ENCODE results near the gene VPS52. TPM values are rescaled to one million over a fixed set of nuclear protein-coding genes. Genes with fewer than 3 reads are reported as not detected.

Gene VPS52
- total and polyA plus RNA-seq, 9 of the 15 experiments (the other 6 are each of a cell fraction or from before 2014, with no cell fraction given): 24.4 to 103 (median 40.2) TPM

- TF ChIP-seq, protein P1, sequence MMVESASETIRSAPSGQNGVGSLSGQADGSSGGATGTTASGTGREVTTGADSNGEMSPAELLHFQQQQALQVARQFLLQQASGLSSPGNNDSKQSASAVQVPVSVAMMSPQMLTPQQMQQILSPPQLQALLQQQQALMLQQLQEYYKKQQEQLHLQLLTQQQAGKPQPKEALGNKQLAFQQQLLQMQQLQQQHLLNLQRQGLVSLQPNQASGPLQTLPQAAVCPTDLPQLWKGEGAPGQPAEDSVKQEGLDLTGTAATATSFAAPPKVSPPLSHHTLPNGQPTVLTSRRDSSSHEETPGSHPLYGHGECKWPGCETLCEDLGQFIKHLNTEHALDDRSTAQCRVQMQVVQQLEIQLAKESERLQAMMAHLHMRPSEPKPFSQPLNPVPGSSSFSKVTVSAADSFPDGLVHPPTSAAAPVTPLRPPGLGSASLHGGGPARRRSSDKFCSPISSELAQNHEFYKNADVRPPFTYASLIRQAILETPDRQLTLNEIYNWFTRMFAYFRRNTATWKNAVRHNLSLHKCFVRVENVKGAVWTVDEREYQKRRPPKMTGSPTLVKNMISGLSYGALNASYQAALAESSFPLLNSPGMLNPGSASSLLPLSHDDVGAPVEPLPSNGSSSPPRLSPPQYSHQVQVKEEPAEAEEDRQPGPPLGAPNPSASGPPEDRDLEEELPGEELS (CRISPR knock-in tag; IDR thresholded peaks at IDR 0.05; ENCODE audit: borderline replicate concordance): peak; percentile 58; the same call in 1 of the 2 replicates
- TF ChIP-seq CSDE1 (IDR thresholded peaks at IDR 0.05) (peak; percentile 72 to 81; a peak in 2 of 4 replicates), NFATC3 (IDR thresholded peaks at IDR 0.05) (0 out of 2 replicates have a peak, but pooled peaks have one; percentile 72), ZNF766 (CRISPR knock-in tag; conservative IDR thresholded peaks at IDR 0.05) (peak; percentile 85; the same call in 1 of the 2 replicates), FOXA1 (IDR thresholded peaks at IDR 0.05; ENCODE audit: borderline replicate concordance) (no peak), TCF7 (IDR thresholded peaks at IDR 0.05; ENCODE audit: borderline replicate concordance) (peak; percentile 79), BHLHE40 (IDR thresholded peaks at IDR 0.05; ENCODE audit: low read length) (0 out of 2 replicates have a peak, but pooled peaks have one; percentile 11), ZNF175 (CRISPR knock-in tag; IDR thresholded peaks at IDR 0.05; ENCODE audit: low read depth) (no peak), NCOA2 (IDR thresholded peaks at IDR 0.05; ENCODE audit: partially characterized antibody in 2 of 2) (no peak), ZNF583 (CRISPR knock-in tag; IDR thresholded peaks at IDR 0.05) (peak; percentile 81; the same call in 1 of the 2 replicates), PHB (CRISPR knock-in tag; IDR thresholded peaks at IDR 0.05) (no peak), BRF1 (IDR thresholded peaks at IDR 0.05; ENCODE audit: borderline replicate concordance, extremely low read depth, insufficient read length) (no peak)
- TF ChIP-seq, protein P2, sequence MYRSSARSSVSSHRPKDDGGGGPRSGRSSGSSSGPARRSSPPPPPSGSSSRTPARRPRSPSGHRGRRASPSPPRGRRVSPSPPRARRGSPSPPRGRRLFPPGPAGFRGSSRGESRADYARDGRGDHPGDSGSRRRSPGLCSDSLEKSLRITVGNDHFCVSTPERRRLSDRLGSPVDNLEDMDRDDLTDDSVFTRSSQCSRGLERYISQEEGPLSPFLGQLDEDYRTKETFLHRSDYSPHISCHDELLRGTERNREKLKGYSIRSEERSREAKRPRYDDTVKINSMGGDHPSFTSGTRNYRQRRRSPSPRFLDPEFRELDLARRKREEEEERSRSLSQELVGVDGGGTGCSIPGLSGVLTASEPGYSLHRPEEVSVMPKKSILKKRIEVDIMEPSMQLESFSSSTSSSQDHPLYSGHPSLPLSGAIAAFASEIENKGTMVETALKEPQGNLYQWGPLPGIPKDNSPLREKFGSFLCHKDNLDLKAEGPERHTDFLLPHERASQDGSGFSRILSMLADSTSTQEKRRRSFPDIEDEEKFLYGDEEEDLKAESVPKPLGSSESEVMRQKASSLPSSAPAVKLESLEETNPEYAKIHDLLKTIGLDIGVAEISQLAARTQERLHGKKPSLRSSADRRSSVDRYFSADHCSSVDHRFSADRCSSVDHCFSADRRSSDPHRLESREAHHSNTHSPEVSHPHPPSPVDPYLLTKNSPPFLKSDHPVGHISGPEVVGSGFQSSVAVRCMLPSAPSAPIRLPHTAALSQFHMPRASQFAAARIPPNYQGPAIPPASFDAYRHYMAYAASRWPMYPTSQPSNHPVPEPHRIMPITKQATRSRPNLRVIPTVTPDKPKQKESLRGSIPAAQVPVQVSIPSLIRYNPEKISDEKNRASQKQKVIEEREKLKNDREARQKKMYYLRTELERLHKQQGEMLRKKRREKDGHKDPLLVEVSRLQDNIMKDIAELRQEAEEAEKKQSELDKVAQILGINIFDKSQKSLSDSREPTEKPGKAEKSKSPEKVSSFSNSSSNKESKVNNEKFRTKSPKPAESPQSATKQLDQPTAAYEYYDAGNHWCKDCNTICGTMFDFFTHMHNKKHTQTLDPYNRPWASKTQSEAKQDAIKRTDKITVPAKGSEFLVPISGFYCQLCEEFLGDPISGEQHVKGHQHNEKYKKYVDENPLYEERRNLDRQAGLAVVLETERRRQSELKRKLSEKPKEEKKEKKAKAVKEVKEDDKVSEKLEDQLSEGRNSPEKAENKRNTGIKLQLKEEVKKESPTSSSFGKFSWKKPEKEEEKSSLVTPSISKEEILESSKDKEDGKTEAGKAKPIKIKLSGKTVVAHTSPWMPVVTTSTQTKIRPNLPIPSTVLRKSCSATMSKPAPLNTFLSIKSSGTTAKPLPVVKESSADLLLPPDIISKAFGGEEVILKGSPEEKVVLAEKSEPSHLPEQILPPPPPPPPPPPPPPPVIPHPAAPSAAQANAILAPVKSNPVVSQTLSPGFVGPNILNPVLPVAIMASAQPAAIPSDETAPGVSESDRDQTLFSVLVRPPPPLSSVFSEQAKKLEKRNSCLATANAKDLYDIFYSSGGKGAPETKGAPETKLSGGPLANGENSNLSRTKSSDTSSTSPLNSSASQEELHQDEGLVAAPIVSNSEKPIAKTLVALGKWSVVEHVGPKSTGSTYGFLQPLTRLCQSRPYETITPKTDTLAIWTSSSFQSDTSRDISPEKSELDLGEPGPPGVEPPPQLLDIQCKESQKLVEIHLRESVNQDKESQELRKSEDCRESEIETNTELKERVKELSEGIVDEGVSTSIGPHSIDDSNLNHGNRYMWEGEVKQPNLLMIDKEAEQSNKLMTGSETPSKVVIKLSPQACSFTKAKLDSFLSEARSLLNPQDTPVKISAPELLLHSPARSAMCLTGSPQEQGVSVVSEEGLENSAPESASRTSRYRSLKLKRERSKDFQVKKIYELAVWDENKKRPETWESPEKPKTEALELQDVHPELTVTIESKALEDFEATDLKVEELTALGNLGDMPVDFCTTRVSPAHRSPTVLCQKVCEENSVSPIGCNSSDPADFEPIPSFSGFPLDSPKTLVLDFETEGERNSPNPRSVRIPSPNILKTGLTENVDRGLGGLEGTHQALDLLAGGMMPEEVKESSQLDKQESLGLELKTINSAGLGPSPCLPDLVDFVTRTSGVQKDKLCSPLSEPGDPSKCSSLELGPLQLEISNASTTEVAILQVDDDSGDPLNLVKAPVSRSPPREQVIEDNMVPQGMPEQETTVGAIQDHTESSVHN (IDR thresholded peaks at IDR 0.05; ENCODE audit: borderline replicate concordance in 1 of 2, low read depth in 1 of 2): peak in 1 of 2 experiments; percentile 96; a peak in 2 of 4 replicates
- TF ChIP-seq, protein P3, sequence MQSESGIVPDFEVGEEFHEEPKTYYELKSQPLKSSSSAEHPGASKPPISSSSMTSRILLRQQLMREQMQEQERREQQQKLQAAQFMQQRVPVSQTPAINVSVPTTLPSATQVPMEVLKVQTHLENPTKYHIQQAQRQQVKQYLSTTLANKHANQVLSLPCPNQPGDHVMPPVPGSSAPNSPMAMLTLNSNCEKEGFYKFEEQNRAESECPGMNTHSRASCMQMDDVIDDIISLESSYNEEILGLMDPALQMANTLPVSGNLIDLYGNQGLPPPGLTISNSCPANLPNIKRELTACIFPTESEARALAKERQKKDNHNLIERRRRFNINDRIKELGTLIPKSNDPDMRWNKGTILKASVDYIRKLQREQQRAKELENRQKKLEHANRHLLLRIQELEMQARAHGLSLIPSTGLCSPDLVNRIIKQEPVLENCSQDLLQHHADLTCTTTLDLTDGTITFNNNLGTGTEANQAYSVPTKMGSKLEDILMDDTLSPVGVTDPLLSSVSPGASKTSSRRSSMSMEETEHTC (IDR thresholded peaks at IDR 0.05): 0 out of 2 replicates have a peak, but pooled peaks have one; percentile 40
Measured at GRCh38 chr6:33271468-33272274, at the start of gene VPS52, which contains the start of gene RPS18 (continued).
